Measurements from ENCODE around the gene MICU2.

GRCh38 chr13:21610687-21611086 is 6.7 kb upstream of the MICU2 start:
- TF ChIP-seq FOXP2 (optimal IDR thresholded peaks at IDR 0.05; ENCODE audit: control extremely low read depth, extremely low read length, insufficient read depth) (no peak), EZH2 (IDR thresholded peaks at IDR 0.05) (no peak), POLR2AphosphoS5 (IDR thresholded peaks at IDR 0.05; ENCODE audit: borderline replicate concordance, low read depth, low read length) (no peak)

Measured in SK-N-MC (cell line).